ENCODE measurements around the gene PLA2G4F. TPM values are rescaled to one million over a fixed set of nuclear protein-coding genes. Genes with fewer than 3 reads are reported as not detected.

The PLA2G4F gene
- total RNA-seq, 1 experiment from 2014 or later, result not detected

GRCh38 chr15:42163291-42163690 lies 6.9 kb upstream of the PLA2G4F start:
- no peak overlapping the region for H3K56ac ChIP-seq (ENCODE audit: insufficient read length, low read depth, low read length)
- H3K79me1 ChIP-seq (ENCODE audit: insufficient read depth, low read depth, low read length, poor library complexity, severe bottlenecking), result no peaks in the 10 kb centered on the region
- no peak overlapping the region for H2BK5ac ChIP-seq (ENCODE audit: insufficient read length, low read length)
- no peak overlapping the region for H3K27ac ChIP-seq (ENCODE audit: insufficient read length, low read depth, low read length)
- no peaks in the 10 kb centered on the region for H3K9me3 ChIP-seq (ENCODE audit: control insufficient read depth, low read depth, low read length)
- H3K23ac ChIP-seq (ENCODE audit: insufficient read length, low read depth, low read length), result no peak overlapping the region
- H3K23me2 ChIP-seq (ENCODE audit: insufficient read length, low read depth, low read length, poor library complexity, severe bottlenecking), result no peaks in the 10 kb centered on the region
- no peak overlapping the region for H4K8ac ChIP-seq (replicated peaks; ENCODE audit: insufficient read length, low read depth, low read length)
- H2BK120ac ChIP-seq (ENCODE audit: low read depth, low read length, poor library complexity, severe bottlenecking), result no peak overlapping the region
- Mint-ChIP-seq H3K4me3 (no peak overlapping the region), H3K27me3 (ENCODE audit: low read depth) (no peaks in the 10 kb centered on the region), H3K27ac (no peak overlapping the region), H3K4me1 (no peaks in the 10 kb centered on the region), H3K36me3 (ENCODE audit: insufficient read depth in 1 of 3, low read depth in 3 of 3) (peaks cover 16 to 95% (median 75%) of the 10 kb centered on the region in 3 experiments), H3K9me3 (no peaks in the 10 kb centered on the region)
- no peaks in the 10 kb centered on the region for H3K4me1 ChIP-seq (ENCODE audit: insufficient read depth, low read length)
- no peak overlapping the region for H3K18ac ChIP-seq (ENCODE audit: insufficient read length, low read depth, low read length)
- no peak overlapping the region for H4K5ac ChIP-seq (ENCODE audit: insufficient read length, low read depth, low read length)
- H2AFZ ChIP-seq (ENCODE audit: low read length), result no peak overlapping the region
- H3K4me2 ChIP-seq (ENCODE audit: insufficient read depth, insufficient read length, low read length), result no peak overlapping the region
- H3K14ac ChIP-seq (ENCODE audit: insufficient read depth, low read length), result no peak overlapping the region
- H3K27me3 ChIP-seq (ENCODE audit: insufficient read depth, low read length), result no peaks in the 10 kb centered on the region
- WGBS (ENCODE audit: extremely low coverage, insufficient read length, low lambda C conversion rate), result no CpG with 5 or more reads among the region's 9 CpGs
- H3K79me2 ChIP-seq (ENCODE audit: insufficient read depth, low read length), result no peaks in the 10 kb centered on the region
- no peak overlapping the region for H2BK20ac ChIP-seq (ENCODE audit: low read depth, low read length, poor library complexity, severe bottlenecking)
- no peak overlapping the region for H3T11ph ChIP-seq (ENCODE audit: low read length)
- no peak overlapping the region for H3K4ac ChIP-seq (ENCODE audit: low read depth, low read length)
- H4K20me1 ChIP-seq (ENCODE audit: control insufficient read depth, insufficient read depth, insufficient read length), result no peaks in the 10 kb centered on the region
- no peak overlapping the region for H2BK12ac ChIP-seq (ENCODE audit: insufficient read length, low read depth, low read length)
- no peak overlapping the region for H2BK15ac ChIP-seq (ENCODE audit: low read depth, low read length)
- TF ChIP-seq, protein P1, sequence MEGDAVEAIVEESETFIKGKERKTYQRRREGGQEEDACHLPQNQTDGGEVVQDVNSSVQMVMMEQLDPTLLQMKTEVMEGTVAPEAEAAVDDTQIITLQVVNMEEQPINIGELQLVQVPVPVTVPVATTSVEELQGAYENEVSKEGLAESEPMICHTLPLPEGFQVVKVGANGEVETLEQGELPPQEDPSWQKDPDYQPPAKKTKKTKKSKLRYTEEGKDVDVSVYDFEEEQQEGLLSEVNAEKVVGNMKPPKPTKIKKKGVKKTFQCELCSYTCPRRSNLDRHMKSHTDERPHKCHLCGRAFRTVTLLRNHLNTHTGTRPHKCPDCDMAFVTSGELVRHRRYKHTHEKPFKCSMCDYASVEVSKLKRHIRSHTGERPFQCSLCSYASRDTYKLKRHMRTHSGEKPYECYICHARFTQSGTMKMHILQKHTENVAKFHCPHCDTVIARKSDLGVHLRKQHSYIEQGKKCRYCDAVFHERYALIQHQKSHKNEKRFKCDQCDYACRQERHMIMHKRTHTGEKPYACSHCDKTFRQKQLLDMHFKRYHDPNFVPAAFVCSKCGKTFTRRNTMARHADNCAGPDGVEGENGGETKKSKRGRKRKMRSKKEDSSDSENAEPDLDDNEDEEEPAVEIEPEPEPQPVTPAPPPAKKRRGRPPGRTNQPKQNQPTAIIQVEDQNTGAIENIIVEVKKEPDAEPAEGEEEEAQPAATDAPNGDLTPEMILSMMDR (conservative IDR thresholded peaks at IDR 0.05), result no peak
- DNase-seq, result no peak
- H4K91ac ChIP-seq (ENCODE audit: insufficient read length, low read depth, low read length), result no peak overlapping the region
- H2AK5ac ChIP-seq (ENCODE audit: insufficient read length, low read length), result no peak overlapping the region
- H3K9ac ChIP-seq (ENCODE audit: extremely low read depth, insufficient read length, low read length), result no peak overlapping the region
